Measurements from ENCODE around the gene C1orf167.

- TF ChIP-seq, protein P1, sequence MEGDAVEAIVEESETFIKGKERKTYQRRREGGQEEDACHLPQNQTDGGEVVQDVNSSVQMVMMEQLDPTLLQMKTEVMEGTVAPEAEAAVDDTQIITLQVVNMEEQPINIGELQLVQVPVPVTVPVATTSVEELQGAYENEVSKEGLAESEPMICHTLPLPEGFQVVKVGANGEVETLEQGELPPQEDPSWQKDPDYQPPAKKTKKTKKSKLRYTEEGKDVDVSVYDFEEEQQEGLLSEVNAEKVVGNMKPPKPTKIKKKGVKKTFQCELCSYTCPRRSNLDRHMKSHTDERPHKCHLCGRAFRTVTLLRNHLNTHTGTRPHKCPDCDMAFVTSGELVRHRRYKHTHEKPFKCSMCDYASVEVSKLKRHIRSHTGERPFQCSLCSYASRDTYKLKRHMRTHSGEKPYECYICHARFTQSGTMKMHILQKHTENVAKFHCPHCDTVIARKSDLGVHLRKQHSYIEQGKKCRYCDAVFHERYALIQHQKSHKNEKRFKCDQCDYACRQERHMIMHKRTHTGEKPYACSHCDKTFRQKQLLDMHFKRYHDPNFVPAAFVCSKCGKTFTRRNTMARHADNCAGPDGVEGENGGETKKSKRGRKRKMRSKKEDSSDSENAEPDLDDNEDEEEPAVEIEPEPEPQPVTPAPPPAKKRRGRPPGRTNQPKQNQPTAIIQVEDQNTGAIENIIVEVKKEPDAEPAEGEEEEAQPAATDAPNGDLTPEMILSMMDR (IDR thresholded peaks at IDR 0.05 in 8 of 11, conservative IDR thresholded peaks at IDR 0.05 in 3 of 11): peak in 3 of 11 experiments; percentile 3 to 40 (median 21)
- peak; percentile 97 to 99 (median 99) for TF ChIP-seq POLR2AphosphoS5 (IDR thresholded peaks at IDR 0.05)
Measured at GRCh38 chr1:11805422-11806306, 43.7 kb downstream of the C1orf167 start, which contains the start of the genes CLCN6 and MTHFR.
